PC-3 (cell line): ENCODE data around the gene RNF32.

Experiments
- CTCF ChIP-seq: fragments of 300-600 bp; sonication (generic); conservative IDR thresholded peaks from 2 replicates; pipeline ENCODE4 v1.5.1; 2017; ENCODE audit warnings: antibody characterized with exemption, low read depth, mild to moderate bottlenecking, low read length
- EZH2 ChIP-seq: fragments of 300-600 bp; sonication (generic); IDR thresholded peaks from one replicate; pipeline ENCODE4 v1.6.1; 2017; ENCODE audit warnings: antibody characterized with exemption, mild to moderate bottlenecking, low read length; ENCODE audit not compliant: unreplicated experiment
- EZH2phosphoT487 ChIP-seq: fragments of 300-600 bp; sonication (generic); IDR thresholded peaks from 2 replicates; pipeline ENCODE4 v1.6.1; 2018; ENCODE audit warnings: mild to moderate bottlenecking, antibody characterized with exemption, low read length, borderline replicate concordance

GRCh38 chr7:156677374-156678054 lies 36.9 kb downstream of the RNF32 start:
- TF ChIP-seq CTCF (no peak), EZH2phosphoT487 (no peak), EZH2 (no peak)
